ENCODE data around the gene CYFIP1. TPM values are rescaled to one million over a fixed set of nuclear protein-coding genes. Genes with fewer than 3 reads are reported as not detected.

CYFIP1 gene
- total RNA-seq, 1 experiment from 2014 or later = 112 TPM

DNA sequence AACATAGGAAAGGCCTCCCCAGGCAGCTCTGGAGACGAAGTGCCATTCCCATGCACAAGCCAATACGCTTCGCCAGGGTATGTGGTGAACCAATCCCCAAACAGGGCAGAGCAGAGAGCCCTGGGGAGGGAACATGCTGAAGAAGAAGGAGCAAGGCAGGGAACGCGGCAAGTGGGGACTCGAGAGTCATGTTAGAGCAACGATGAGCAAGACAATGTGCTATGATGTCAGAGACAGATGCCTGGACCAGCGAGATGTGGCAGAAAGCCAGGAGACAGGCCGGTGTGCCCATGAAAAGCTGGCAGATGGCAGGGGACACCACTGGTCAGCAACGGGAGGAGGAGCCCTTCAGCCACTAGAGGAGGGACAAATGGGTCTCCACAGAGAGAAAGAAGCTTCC, 102.1 kb downstream of the CYFIP1 start:
- CTCF ChIA-PET = no interaction called here
- intact Hi-C loops (cut with micrococcal nuclease; ENCODE audit: unreplicated experiment) = no loop called here
- no peak overlapping the region for H3K27ac ChIP-seq (ENCODE audit: low read depth, low read length, poor library complexity, severe bottlenecking)
- TF ChIP-seq EZH2 (IDR thresholded peaks at IDR 0.05; ENCODE audit: borderline replicate concordance, low read depth, low read length, poor library complexity, severe bottlenecking) = no peak
- TF ChIP-seq, protein P1, sequence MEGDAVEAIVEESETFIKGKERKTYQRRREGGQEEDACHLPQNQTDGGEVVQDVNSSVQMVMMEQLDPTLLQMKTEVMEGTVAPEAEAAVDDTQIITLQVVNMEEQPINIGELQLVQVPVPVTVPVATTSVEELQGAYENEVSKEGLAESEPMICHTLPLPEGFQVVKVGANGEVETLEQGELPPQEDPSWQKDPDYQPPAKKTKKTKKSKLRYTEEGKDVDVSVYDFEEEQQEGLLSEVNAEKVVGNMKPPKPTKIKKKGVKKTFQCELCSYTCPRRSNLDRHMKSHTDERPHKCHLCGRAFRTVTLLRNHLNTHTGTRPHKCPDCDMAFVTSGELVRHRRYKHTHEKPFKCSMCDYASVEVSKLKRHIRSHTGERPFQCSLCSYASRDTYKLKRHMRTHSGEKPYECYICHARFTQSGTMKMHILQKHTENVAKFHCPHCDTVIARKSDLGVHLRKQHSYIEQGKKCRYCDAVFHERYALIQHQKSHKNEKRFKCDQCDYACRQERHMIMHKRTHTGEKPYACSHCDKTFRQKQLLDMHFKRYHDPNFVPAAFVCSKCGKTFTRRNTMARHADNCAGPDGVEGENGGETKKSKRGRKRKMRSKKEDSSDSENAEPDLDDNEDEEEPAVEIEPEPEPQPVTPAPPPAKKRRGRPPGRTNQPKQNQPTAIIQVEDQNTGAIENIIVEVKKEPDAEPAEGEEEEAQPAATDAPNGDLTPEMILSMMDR (conservative IDR thresholded peaks at IDR 0.05; ENCODE audit: low read depth, low read length) = no peak
- DNase-seq (ENCODE audit: low spot score) = no peak
- no peaks in the 10 kb centered on the region for H3K27me3 ChIP-seq (replicated peaks; ENCODE audit: insufficient read depth, low read depth, low read length, poor library complexity)
- H3K4me3 ChIP-seq (ENCODE audit: low read depth, low read length, poor library complexity, severe bottlenecking) = no peak overlapping the region
- POLR2A ChIA-PET (ENCODE audit: low non-redundant PET) = no interaction called here
- H3K36me3 ChIP-seq (ENCODE audit: insufficient read depth, low read length, poor library complexity, severe bottlenecking) = peaks cover 29% of the 10 kb centered on the region
- no peaks in the 10 kb centered on the region for H3K9me3 ChIP-seq (ENCODE audit: low read depth, low read length, poor library complexity, severe bottlenecking)
- peaks cover 3% of the 10 kb centered on the region for H3K4me1 ChIP-seq (ENCODE audit: insufficient read depth, low read length, poor library complexity, severe bottlenecking)
- BruUV-seq (replicated peaks) = no TSS peak

DNA sequence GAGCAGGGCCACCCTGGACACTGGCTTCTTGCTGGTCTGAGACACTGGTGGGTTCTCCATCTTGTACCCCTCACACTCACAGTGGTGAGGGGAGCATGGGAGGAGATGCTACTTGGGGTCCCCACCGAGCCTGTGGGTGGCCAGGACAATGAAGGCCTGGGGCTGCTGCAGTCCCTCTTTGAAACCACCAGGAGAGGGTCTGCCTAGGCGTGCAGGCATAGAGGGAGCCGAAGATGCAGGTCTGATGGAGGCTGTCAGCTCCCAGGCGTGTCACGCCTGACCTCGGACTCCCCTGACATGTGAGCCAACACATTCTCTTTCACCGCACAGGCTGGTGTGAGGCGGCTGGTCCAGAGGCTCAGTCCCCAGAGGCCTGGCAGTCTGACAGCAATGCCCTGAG, 102.6 kb downstream of the CYFIP1 start:
- peaks cover 29% of the 10 kb centered on the region for H3K36me3 ChIP-seq (ENCODE audit: insufficient read depth, low read length, poor library complexity, severe bottlenecking)
- peaks cover 3% of the 10 kb centered on the region for H3K4me1 ChIP-seq (ENCODE audit: insufficient read depth, low read length, poor library complexity, severe bottlenecking)
- intact Hi-C loops (cut with micrococcal nuclease; ENCODE audit: unreplicated experiment) = no loop called here
- no peak overlapping the region for H3K4me3 ChIP-seq (ENCODE audit: low read depth, low read length, poor library complexity, severe bottlenecking)
- no TSS peak for BruUV-seq (replicated peaks)
- H3K27me3 ChIP-seq (replicated peaks; ENCODE audit: insufficient read depth, low read depth, low read length, poor library complexity) = no peaks in the 10 kb centered on the region
- CTCF ChIA-PET = no interaction called here
- TF ChIP-seq, protein P1 (conservative IDR thresholded peaks at IDR 0.05; ENCODE audit: low read depth, low read length) = no peak
- no peak for TF ChIP-seq EZH2 (IDR thresholded peaks at IDR 0.05; ENCODE audit: borderline replicate concordance, low read depth, low read length, poor library complexity, severe bottlenecking)
- H3K27ac ChIP-seq (ENCODE audit: low read depth, low read length, poor library complexity, severe bottlenecking) = no peak overlapping the region
- POLR2A ChIA-PET (ENCODE audit: low non-redundant PET) = no interaction called here
- H3K9me3 ChIP-seq (ENCODE audit: low read depth, low read length, poor library complexity, severe bottlenecking) = no peaks in the 10 kb centered on the region
- DNase-seq (ENCODE audit: low spot score) = no peak

DNA sequence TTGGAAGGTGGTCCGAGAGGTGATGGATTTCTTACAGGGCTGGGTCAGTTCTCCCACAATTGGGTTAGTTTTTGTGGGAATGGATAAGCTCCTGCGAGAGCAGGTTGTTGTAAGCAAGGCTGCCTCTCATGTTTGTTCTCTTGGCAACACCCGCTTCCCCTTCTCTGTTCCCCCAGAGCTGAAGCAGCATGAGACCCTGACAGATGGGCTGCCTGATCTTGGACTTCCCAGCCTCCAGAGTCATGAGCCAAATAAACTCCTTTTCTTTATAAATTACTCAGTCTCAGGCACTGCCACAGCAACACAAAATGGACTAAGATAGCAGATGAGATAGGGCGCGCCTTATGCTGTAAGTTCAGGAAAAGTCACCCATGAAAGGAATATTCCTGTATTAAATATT, 103.1 kb downstream of the CYFIP1 start:
- POLR2A ChIA-PET (ENCODE audit: low non-redundant PET) = no interaction called here
- no peak overlapping the region for H3K27ac ChIP-seq (ENCODE audit: low read depth, low read length, poor library complexity, severe bottlenecking)
- no peak for DNase-seq (ENCODE audit: low spot score)
- H3K27me3 ChIP-seq (replicated peaks; ENCODE audit: insufficient read depth, low read depth, low read length, poor library complexity) = no peaks in the 10 kb centered on the region
- no peaks in the 10 kb centered on the region for H3K9me3 ChIP-seq (ENCODE audit: low read depth, low read length, poor library complexity, severe bottlenecking)
- CTCF ChIA-PET = no interaction called here
- BruUV-seq (replicated peaks) = no TSS peak
- H3K4me1 ChIP-seq (ENCODE audit: insufficient read depth, low read length, poor library complexity, severe bottlenecking) = peaks cover 3% of the 10 kb centered on the region
- peaks cover 25% of the 10 kb centered on the region for H3K36me3 ChIP-seq (ENCODE audit: insufficient read depth, low read length, poor library complexity, severe bottlenecking)
- intact Hi-C loops (cut with micrococcal nuclease; ENCODE audit: unreplicated experiment) = no loop called here
- no peak for TF ChIP-seq EZH2 (IDR thresholded peaks at IDR 0.05; ENCODE audit: borderline replicate concordance, low read depth, low read length, poor library complexity, severe bottlenecking)
- TF ChIP-seq, protein P1 (conservative IDR thresholded peaks at IDR 0.05; ENCODE audit: low read depth, low read length) = no peak
- H3K4me3 ChIP-seq (ENCODE audit: low read depth, low read length, poor library complexity, severe bottlenecking) = no peak overlapping the region
